HEK293T (cell line): ENCODE measurements around the gene SLC13A4.

Source experiments
- CTCF ChIA-PET: fragments of 350-600 bp; formaldehyde crosslinking; extraction: SDS; loops from one replicate; lab custom pipeline; 2021; ENCODE audit warnings: antibody characterized with exemption, inconsistent platforms; lab: Yijun Ruan, JAX
- POLR2A ChIA-PET: fragments of 350-600 bp; formaldehyde crosslinking; extraction: SDS; loops from one replicate; lab custom pipeline; 2020; ENCODE audit warnings: antibody characterized with exemption, inconsistent platforms; lab: Yijun Ruan, JAX
- DNase-seq: peaks from one replicate; pipeline ENCODE4 v3.0.0; 2012; ENCODE audit warnings: mixed read lengths; ENCODE audit errors: extremely low spot score
- ARNT ChIP-seq: fragments of 450-650 bp; IDR thresholded peaks from 2 replicates; pipeline ENCODE4 v1.6.1; 2017; ENCODE audit warnings: mild to moderate bottlenecking
- BHLHE40 ChIP-seq: fragments of 450-650 bp; IDR thresholded peaks from 2 replicates; pipeline ENCODE4 v1.6.1; 2016; ENCODE audit warnings: mild to moderate bottlenecking, moderate library complexity, borderline replicate concordance
- CTBP1 ChIP-seq: fragments of 450-650 bp; IDR thresholded peaks from 2 replicates; pipeline ENCODE4 v1.6.1; 2016; ENCODE audit warnings: borderline replicate concordance
- ELF4 ChIP-seq: fragments of 450-650 bp; IDR thresholded peaks from 2 replicates; pipeline ENCODE4 v1.6.1; 2017; ENCODE audit warnings: antibody characterized with exemption
- FOXA1 ChIP-seq: fragments of 450-650 bp; IDR thresholded peaks from 2 replicates; pipeline ENCODE4 v1.6.1; 2016; ENCODE audit warnings: mild to moderate bottlenecking
- FOXK2 ChIP-seq: fragments of 450-650 bp; IDR thresholded peaks from 2 replicates; pipeline ENCODE4 v1.6.1; 2016; ENCODE audit warnings: mild to moderate bottlenecking
- FOXM1 ChIP-seq: fragments of 450-650 bp; IDR thresholded peaks from 2 replicates; pipeline ENCODE4 v1.6.1; 2017; ENCODE audit warnings: mild to moderate bottlenecking, borderline replicate concordance
- HDGF ChIP-seq: fragments of 450-650 bp; IDR thresholded peaks from 2 replicates; pipeline ENCODE4 v1.6.1; 2017; ENCODE audit warnings: antibody characterized with exemption, borderline replicate concordance
- L3MBTL2 ChIP-seq: fragments of 450-650 bp; conservative IDR thresholded peaks from 2 replicates; pipeline ENCODE4 v1.6.1; 2016; ENCODE audit warnings: mild to moderate bottlenecking
- LEF1 ChIP-seq: fragments of 450-650 bp; IDR thresholded peaks from 2 replicates; pipeline ENCODE4 v1.6.1; 2017; ENCODE audit warnings: mild to moderate bottlenecking, borderline replicate concordance
- NFRKB ChIP-seq: fragments of 450-650 bp; IDR thresholded peaks from 2 replicates; pipeline ENCODE4 v1.6.1; 2016; ENCODE audit warnings: mild to moderate bottlenecking, moderate library complexity
- SP1 ChIP-seq: fragments of 450-650 bp; IDR thresholded peaks from 2 replicates; pipeline ENCODE4 v1.6.1; 2017
- SUZ12 ChIP-seq: fragments of 450-650 bp; IDR thresholded peaks from 2 replicates; pipeline ENCODE4 v1.6.1; 2016; ENCODE audit warnings: mild to moderate bottlenecking
- TARDBP ChIP-seq: fragments of 450-650 bp; IDR thresholded peaks from 2 replicates; pipeline ENCODE4 v1.6.1; 2016
- ZNF384 ChIP-seq: fragments of 450-650 bp; IDR thresholded peaks from 2 replicates; pipeline ENCODE4 v1.6.1; 2016
- TF ChIP-seq, protein P1 (sequence below): fragments of 450-650 bp; IDR thresholded peaks from 2 replicates; pipeline ENCODE4 v1.6.1; 2016

The SLC13A4 gene

DNA sequence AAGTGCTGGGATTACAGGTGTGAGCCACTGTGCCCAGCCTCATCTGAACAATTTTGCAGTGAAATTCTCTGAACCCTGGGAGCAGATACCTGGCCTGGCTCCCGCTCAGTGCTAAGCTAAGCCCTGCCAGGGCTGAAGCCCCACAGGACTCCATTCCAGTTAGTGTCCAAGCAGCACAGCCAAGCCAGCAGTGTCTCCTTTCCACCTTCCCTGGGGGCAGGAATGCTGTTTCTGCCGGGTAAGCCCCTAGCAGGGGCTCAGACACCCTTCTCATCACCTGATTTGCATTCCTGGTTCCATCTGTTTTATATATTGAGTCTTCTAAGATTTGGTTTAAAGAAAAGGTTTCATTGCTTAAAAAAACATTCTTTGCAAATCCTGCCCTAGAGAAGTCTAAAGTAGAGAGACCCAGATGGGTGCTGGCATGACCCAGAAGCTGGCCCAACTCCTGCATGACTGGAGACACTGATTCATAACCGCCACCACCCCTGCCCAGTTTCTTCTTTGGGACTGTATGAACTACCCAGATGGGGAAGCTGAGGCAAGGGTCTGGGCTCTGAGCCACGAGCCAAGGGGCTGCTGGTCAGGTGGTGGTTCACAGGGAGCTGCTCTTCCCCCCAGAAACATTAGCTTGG, 14.0 kb downstream of the SLC13A4 start:
- no peak for DNase-seq
- ChIA-PET CTCF (interaction anchor here (1.0 to 2.4 kb wide), 2 partner anchors 9 to 32 kb away, joined by 3 to 13 read pairs; no protein-coding TSS in a partner anchor), POLR2A (interaction anchor here (0.5 to 1.0 kb wide), 6 partner anchors 15 to 203 kb away, joined by 3 read pairs; partner anchors contain the start of gene STMP1)
- no peak for TF ChIP-seq HDGF
- TF ChIP-seq SP1: no peak
- TF ChIP-seq, protein P1, sequence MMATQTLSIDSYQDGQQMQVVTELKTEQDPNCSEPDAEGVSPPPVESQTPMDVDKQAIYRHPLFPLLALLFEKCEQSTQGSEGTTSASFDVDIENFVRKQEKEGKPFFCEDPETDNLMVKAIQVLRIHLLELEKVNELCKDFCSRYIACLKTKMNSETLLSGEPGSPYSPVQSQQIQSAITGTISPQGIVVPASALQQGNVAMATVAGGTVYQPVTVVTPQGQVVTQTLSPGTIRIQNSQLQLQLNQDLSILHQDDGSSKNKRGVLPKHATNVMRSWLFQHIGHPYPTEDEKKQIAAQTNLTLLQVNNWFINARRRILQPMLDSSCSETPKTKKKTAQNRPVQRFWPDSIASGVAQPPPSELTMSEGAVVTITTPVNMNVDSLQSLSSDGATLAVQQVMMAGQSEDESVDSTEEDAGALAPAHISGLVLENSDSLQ: no peak
- TF ChIP-seq ZNF384: no peak
- TF ChIP-seq NFRKB: no peak
- TF ChIP-seq BHLHE40: no peak
- no peak for TF ChIP-seq LEF1
- TF ChIP-seq FOXK2: no peak
- TF ChIP-seq FOXA1: no peak
- TF ChIP-seq ARNT: no peak
- TF ChIP-seq CTBP1: no peak

GRCh38 chr7:135712796-135713195, 15.2 kb downstream of the SLC13A4 start:
- CTCF ChIA-PET: interaction anchor here (0.7 to 2.4 kb wide), 3 partner anchors 8 to 79 kb away, joined by 3 to 13 read pairs (median 3); partner anchors contain the start of gene SLC13A4
- no peak for DNase-seq
- TF ChIP-seq SUZ12: no peak
- TF ChIP-seq ELF4: no peak
- no peak for TF ChIP-seq ZNF384
- TF ChIP-seq TARDBP: no peak
- TF ChIP-seq, protein P1: no peak
- no peak for TF ChIP-seq FOXK2
- no peak for TF ChIP-seq FOXA1
- TF ChIP-seq L3MBTL2: no peak
- no peak for TF ChIP-seq HDGF
- POLR2A ChIA-PET: no interaction called here

GRCh38 chr7:135712182-135712782, 15.7 kb downstream of the SLC13A4 start:
- ChIA-PET POLR2A (interaction anchor here (2.7 kb wide), 1 partner anchor 49 kb away, joined by 12 read pairs; the partner anchor contains the start of gene STMP1), CTCF (interaction anchor here (0.7 to 2.6 kb wide), 9 partner anchors 7 to 80 kb away, joined by 3 to 13 read pairs (median 5); partner anchors contain the start of gene SLC13A4)
- TF ChIP-seq HDGF (no peak), ZNF384 (0 out of 2 replicates have a peak, but pooled peaks have one; percentile 9)
- DNase-seq: no peak

DNA sequence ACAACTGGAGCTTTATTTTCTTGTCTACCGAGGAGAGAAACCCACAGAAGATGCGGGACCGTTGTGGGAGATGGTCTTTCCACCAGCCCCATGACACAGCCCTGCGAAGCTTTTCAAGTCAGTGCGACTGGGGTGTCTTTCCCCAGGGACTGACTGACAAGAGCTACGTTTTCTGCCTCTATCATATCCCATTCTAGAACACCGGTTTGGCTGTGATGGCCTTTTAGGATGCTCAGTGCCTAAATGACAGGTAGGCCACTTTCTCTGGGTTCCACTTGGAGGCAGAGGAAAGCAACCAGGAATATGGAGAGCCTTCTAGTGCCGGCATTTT, 16.9 kb downstream of the SLC13A4 start:
- ChIA-PET POLR2A (interaction anchor here (1.4 to 2.7 kb wide), 2 partner anchors 8 to 48 kb away, joined by 3 to 12 read pairs; partner anchors contain the start of gene STMP1), CTCF (interaction anchor here (0.7 to 2.6 kb wide), 15 partner anchors 11 to 90 kb away, joined by 3 to 28 read pairs (median 5); partner anchors contain the start of gene SLC13A4)
- no peak for DNase-seq
- no peak for TF ChIP-seq L3MBTL2
- TF ChIP-seq SUZ12: no peak
- TF ChIP-seq CTBP1: no peak
- no peak for TF ChIP-seq ZNF384
- TF ChIP-seq FOXA1: no peak
- no peak for TF ChIP-seq ELF4

DNA sequence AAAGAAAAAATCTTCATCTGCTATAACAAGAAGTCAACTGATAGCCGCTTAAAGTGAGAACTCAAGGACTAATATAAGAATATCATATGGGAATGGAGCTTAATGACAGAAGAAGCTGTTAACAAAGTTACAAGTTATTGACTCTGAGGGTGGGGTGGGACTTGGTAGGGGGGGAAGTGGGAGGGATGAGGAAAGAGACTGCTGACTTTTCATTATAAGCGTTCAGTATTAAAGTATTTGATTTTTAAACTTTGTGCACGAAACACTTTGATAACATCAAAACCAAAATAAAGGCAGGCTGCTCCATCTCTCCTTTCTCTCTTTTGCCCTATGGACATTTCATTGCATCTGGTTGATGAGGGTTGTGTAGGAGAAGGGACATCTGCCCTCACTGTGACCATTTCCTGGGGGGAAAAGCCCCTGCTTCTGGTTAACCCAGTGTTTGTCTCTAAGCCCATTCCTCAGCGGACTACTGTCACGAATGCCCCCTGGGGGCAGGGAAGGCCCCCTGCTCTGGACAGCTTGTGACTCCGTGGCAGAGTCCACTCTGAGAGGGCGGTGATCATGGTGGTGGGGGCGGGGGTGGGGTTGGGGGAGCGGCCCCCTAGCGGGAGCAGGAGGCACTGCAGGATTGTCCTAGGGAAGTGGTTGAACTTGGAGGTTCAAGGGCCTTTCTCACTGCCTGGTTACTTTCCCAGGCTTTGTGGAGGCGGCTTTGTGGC, 17.4 kb downstream of the SLC13A4 start:
- CTCF ChIA-PET: interaction anchor here (0.8 to 2.6 kb wide), 14 partner anchors 11 to 47 kb away, joined by 3 to 28 read pairs (median 6); partner anchors contain the start of gene SLC13A4
- POLR2A ChIA-PET: interaction anchor here (1.4 to 2.7 kb wide), 2 partner anchors 9 to 48 kb away, joined by 3 to 12 read pairs; partner anchors contain the start of gene STMP1
- peak; percentile 85 for DNase-seq
- TF ChIP-seq NFRKB: no peak
- no peak for TF ChIP-seq BHLHE40
- TF ChIP-seq FOXM1: no peak
- TF ChIP-seq HDGF: no peak
- no peak for TF ChIP-seq FOXK2
- TF ChIP-seq ARNT: no peak
- no peak for TF ChIP-seq FOXA1
- no peak for TF ChIP-seq ELF4
- no peak for TF ChIP-seq CTBP1
- TF ChIP-seq L3MBTL2: no peak
- TF ChIP-seq LEF1: no peak
- no peak for TF ChIP-seq ZNF384
- TF ChIP-seq SUZ12: no peak
- TF ChIP-seq, protein P1: no peak
- no peak for TF ChIP-seq TARDBP
- no peak for TF ChIP-seq SP1

DNA sequence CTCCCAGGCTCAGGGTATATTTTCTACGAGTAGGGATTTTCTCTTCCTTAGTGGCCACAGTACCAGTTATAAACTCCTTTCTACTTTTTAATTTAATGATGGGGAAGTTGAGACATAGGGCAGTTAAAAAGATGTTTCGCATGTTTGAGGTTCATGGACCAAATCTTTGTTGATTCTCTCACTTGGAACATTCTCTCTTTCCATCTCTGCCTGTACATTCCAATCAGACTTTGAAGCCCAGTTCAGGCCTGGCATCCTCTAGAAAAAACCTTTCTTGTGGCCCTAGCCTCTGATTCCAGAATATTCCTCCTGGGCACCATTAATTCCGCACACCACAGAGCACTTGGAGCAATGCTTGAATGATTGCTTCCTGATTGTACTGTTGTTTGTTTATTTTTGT, 18.5 kb downstream of the SLC13A4 start:
- no peak for TF ChIP-seq FOXA1
- ChIA-PET POLR2A (no interaction called here), CTCF (interaction anchor here (1.0 to 2.6 kb wide), 3 partner anchors 12 to 30 kb away, joined by 3 to 28 read pairs (median 9); no protein-coding TSS in a partner anchor)
- no peak for DNase-seq
